Measurements from ENCODE around the gene ACE.

Gene ACE

DNA sequence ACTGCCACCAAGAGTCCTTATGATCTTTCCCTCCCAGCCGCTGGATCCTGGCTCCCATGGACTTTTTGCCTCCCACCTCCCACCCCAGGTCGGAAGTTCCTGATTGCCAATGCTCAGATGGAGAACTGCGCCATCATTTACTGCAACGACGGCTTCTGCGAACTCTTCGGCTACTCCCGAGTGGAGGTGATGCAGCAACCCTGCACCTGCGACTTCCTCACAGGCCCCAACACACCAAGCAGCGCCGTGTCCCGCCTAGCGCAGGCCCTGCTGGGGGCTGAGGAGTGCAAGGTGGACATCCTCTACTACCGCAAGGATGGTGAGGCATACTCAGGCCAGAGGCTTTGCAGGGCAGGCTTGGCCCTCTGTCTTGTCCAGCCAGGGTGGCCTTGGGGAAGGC, 47.2 kb downstream of the ACE start:
- no peak for DNase-seq (ENCODE audit: low read depth)
- no peak overlapping the region for H3K4me3 ChIP-seq (replicated peaks; ENCODE audit: low read depth, low read length)
- TF ChIP-seq, protein P1, sequence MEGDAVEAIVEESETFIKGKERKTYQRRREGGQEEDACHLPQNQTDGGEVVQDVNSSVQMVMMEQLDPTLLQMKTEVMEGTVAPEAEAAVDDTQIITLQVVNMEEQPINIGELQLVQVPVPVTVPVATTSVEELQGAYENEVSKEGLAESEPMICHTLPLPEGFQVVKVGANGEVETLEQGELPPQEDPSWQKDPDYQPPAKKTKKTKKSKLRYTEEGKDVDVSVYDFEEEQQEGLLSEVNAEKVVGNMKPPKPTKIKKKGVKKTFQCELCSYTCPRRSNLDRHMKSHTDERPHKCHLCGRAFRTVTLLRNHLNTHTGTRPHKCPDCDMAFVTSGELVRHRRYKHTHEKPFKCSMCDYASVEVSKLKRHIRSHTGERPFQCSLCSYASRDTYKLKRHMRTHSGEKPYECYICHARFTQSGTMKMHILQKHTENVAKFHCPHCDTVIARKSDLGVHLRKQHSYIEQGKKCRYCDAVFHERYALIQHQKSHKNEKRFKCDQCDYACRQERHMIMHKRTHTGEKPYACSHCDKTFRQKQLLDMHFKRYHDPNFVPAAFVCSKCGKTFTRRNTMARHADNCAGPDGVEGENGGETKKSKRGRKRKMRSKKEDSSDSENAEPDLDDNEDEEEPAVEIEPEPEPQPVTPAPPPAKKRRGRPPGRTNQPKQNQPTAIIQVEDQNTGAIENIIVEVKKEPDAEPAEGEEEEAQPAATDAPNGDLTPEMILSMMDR (IDR thresholded peaks at IDR 0.05; ENCODE audit: low read length, missing control alignments) = no peak

DNA sequence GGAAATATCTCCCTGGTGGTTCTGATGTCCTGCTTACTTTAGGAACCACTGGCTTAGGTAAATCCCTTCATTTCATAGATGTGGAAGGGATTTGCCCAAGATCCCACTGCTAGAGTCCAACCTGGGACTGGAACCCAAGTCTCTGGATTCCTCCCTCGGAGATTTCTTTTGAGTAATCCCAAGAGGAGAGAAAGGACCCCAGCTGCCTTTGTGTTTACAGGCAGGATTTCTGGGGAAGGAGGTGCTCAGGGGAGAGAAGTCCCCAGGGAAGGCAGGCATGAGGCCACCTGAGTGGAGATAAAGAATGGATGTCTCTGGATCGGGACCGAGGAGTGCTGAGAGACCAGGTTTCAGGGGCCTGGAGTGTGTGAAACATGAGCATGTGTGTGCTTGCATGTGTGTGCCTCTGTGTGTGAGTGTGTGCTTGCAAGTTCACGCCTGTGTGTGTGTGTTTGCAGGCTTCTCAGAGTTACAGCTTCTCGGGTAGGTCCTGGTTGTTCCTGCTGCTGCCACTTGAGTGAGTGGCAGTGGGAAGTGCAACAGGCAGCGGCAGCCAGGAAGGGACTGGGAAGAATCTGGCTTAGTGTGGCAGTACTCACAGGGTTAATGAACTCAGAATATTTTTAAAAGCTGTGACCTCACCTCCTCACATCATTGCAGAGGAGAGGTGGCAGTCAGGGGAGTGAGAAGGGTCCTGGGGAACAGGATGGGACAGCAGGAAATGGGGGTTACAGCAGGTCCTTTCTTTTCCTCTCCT, 48.5 kb downstream of the ACE start:
- no peak overlapping the region for H3K4me3 ChIP-seq (replicated peaks; ENCODE audit: low read depth, low read length)
- TF ChIP-seq, protein P1 (IDR thresholded peaks at IDR 0.05; ENCODE audit: low read length, missing control alignments) = no peak
- DNase-seq (ENCODE audit: low read depth) = no peak

DNA sequence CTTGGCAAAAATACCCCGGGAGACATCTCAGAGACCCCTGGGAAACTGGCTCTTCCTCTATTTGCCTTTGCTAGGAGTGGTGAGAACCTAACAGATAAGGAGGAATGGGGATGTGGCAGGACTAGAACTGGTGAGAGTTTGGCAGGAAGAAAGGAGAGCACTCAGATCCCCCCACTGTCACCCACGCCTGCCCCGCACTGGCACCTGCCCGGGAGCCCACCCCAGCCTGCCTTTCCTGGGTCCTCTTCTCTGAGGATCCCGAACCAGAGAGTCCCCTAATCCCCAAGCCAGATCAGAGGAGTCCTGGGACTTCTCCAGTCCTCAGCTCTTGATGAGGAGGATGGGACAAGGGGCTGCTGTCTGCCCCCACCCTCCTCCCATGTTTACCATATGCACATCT, 50.0 kb downstream of the ACE start:
- DNase-seq (ENCODE audit: low read depth) = no peak
- TF ChIP-seq, protein P1 (IDR thresholded peaks at IDR 0.05; ENCODE audit: low read length, missing control alignments) = no peak
- no peak overlapping the region for H3K4me3 ChIP-seq (replicated peaks; ENCODE audit: low read depth, low read length)

DNA sequence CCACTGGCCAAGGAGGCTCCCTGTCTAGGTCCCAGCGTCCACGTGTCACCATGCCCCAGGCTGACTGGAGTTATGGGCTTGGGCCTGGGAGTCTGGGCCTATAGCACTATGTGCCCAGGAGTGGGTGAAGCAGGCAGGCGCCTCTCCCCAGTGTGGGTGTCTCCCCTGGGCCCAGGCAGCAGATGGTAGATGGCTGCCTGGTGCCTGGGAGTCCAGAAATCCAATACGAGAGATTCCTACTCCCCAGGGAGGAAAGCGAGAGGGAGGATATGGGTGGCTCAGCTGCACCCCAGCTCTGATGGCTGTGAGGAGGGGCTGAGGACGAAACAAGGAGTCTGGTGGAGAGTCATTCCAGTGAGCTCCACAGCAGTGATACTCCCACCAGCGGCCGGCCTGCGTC, 51.3 kb downstream of the ACE start:
- TF ChIP-seq, protein P1 (IDR thresholded peaks at IDR 0.05; ENCODE audit: low read length, missing control alignments) = no peak
- no peak overlapping the region for H3K4me3 ChIP-seq (replicated peaks; ENCODE audit: low read depth, low read length)
- no peak for DNase-seq (ENCODE audit: low read depth)

DNA sequence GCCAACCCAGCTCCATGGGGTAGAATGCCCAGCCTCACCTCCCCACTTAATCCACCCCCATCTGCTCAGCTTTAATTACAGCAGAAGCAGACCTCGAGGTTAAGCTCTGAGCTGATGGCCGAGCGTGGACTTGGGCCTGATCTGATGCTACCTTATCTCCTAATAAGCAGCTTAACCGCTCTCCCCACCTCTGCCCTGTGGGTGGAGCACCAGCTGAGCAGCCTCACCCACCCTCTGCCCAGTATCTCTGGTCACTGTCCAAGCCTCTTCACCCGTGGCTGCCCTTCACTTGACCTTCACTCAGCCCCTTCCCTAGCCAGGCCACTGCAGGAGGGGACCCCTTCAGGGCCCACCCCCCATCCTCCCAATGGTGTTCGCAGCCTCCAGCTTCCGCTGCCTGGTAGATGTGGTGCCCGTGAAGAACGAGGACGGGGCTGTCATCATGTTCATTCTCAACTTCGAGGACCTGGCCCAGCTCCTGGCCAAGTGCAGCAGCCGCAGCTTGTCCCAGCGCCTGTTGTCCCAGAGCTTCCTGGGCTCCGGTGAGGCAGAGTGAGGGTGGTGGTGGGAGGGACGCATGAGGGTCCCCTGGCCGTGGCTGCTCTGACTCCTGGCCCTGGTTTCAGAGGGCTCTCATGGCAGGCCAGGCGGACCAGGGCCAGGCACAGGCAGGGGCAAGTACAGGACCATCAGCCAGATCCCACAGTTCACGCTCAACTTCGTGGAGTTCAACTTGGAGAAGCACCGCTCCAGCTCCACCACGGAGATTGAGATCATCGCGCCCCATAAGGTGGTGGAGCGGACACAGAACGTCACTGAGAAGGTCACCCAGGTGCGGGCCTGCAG, 53.1 kb downstream of the ACE start:
- TF ChIP-seq, protein P1 (IDR thresholded peaks at IDR 0.05; ENCODE audit: low read length, missing control alignments) = no peak
- no peak overlapping the region for H3K4me3 ChIP-seq (replicated peaks; ENCODE audit: low read depth, low read length)
- no peak for DNase-seq (ENCODE audit: low read depth)

DNA sequence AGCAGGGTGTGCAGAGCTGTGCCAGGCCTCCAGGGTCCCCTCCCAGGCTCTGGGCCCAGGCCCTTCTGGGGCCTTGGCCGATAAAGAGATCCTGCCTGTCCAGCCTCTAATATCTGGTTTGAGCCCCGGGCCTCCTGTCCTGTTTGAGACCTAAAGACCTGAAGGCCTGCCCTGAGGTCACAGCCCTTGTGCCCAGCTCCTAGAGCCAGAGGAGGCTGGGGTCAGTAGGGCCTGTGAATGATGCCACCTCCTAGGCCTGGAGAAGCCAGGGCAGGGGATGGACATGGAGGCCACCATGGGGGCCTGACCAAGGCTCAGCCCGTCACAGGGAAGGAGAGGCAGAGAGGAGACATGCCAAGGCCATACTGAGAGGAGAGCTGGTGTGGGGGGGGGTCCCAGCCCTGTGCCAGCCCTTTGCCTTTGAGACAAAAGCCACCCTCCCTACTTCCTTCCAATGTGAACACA, 53.7 kb downstream of the ACE start:
- TF ChIP-seq, protein P1 (IDR thresholded peaks at IDR 0.05; ENCODE audit: low read length, missing control alignments) = no peak
- DNase-seq (ENCODE audit: low read depth) = no peak
- H3K4me3 ChIP-seq (replicated peaks; ENCODE audit: low read depth, low read length) = no peak overlapping the region

Data from fibroblast of pulmonary artery (primary cell).